NCI-H510A (cell line): ENCODE results near the gene KHNYN.

Experiments used
- DNase-seq: peaks from one replicate; lab custom pipeline; 2025; lab: John Stamatoyannopoulos, UW

KHNYN gene

DNA sequence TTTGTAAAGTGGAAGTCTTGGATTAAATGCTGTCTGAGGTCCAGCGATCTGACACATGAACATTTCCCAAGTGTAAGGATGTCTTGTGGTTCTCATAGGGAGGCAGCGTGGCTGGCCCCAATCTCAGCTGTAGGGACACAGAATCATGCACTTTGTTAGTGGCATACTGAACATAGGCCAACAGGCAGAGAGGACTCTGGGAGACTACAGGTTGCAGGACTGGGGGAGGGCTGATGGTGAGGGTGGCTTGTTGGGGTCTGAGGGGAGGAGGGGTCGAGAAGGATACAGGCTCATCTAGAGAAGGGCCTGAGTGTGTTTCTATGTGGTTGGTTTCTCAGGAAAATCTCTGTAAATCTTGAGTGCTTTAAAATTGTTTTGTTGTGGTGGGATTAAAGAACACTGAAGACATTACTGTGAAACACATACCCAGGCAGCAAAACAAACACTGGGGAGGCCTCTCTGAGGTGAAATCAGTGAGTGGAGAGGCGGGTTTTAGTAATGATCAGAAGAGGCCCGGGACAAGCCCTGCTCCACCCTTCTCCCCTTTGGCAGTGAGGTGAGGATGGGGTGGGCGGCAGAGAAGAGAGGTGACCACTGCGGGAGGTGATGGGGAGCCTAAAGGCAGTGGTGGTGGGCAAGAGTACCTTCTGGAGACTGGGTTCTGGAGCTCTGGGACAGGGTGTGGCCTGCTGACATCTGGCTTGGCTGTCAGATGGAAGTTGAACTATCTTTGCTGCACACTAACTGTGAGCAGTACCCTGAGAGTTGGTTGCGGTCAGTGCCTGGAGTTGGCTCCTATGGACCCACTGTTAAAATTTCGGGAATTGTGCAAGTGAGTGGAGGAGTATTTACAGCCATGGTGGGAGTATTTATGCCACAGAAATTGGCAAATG, 27.7 kb upstream of the KHNYN start:
- no peak for DNase-seq

DNA sequence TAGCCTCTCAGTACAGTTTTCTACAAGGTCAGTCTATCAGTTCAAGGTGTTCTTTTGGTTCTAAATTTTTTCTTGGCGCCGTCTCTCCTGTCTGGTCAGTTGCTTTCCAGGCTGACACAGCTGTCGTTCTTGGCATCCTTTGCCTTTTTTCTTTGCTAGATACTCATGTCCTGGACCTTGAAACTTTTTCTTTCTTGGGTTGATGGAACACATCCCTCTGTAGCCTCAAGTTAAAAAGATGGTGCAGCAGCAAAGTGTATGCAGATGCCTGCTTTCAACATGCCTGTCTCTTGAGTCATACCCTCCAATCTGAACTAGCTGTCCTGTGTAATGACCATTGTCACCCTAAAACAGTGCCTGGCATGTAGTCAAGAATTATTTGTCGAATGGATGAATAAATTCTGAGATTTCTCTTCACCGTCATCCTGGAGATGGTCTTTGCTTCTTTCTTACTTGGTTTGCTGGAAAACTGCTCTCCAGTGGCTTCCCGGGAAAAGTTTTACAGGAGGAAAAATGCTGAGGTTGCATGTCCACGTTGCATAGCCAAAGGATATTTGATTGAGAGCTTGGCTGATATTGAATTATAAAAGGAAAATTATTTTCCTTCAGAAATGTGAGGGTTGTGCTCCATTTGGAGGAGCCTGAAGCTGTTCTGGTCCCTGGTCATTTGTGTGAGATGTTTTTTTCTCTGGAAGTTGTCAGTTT, 26.3 kb upstream of the KHNYN start:
- DNase-seq: no peak

DNA sequence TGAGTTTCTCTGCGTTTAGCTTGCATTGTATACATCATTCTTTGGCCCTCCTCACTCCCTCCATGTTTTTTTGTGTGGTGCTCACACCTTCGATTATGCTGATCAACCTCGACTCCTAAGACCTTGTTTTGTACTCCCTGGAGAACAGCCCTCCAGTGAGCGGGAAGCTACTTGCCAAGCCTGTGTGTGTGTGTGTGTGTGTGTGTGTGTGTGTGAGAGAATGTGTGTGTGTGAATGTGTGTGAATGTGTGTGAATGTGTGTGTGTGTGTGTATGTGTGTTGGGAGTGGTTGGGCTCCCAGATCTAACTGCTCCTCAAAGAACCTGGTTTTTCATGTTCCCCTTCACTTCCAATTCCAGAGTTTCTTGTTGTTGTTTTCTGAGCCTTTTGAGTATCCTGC, 24.9 kb upstream of the KHNYN start:
- DNase-seq: no peak

DNA sequence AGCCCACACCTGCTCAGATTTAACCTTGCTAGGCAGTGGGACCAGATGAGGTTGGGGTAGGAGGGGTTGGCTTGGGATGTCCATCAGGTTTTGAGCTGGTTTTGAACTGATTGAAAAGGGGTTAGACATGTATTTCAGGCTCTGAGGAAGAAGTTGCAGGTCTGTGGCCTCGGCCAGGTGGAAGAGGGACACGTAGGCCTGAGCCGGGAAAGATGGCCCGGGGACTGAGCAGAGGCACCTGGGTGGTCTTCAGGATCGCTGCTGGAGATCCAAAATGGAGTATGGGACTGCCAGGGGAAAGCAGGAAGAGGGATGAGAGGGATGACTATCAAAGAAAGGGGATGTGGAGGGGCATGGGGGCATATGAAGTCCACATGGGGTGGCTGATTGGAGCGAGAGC, 23.3 kb upstream of the KHNYN start:
- no peak for DNase-seq

DNA sequence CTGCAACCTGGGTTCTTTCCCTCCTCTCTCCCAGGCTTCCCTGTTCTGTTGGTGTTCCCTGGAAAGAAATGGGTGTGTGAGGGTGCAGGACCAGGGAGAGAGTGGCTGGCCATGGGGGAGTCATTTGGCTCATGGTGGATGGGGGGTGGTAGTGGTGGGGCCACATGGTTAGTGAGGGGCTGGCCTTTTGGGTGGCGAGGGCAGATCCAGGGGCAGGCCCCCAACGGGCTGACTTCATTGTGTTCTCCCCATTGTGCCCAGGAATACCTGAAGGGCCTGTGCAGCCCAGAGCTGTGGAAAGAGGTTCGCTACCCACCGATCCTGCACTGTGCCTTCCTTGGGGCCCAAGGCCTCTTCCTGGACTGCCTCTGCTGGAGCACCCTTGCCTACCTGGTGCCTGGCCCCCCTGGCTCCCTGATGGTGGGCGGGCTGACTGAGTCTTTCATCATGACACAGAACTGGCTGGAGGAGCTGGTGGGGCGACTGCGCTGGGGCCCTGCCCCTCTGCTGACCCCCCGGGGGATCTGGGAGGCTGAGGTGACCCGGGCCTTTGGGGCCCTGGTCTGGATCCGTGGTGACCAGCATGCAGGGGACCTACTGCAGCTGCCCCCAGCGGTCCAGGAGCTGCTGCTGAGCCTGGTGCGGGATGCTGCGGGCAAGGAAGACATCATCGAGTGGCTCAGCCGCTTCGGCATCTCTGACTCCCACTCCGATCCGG, 22.0 kb upstream of the KHNYN start:
- no peak for DNase-seq

DNA sequence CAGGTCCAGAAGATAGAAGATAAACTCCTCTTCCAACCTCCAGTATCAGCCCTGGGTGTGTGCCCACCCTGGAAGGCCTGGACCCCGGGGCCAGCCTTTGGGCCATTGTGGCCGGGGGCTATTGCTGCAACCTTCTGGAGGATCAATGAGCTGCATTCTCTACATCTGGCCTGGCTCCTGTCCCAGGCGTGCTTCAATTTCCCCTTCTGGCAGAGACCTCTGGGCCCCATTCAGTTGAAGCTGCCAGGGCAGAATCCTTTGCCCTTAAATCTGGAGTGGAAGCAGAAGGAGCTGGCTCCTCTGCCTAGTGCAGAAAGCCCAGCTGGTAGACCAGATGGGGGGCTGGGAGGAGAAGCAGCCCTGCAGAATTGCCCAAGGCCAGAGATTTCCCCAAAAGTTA, 21.0 kb upstream of the KHNYN start:
- DNase-seq: no peak

DNA sequence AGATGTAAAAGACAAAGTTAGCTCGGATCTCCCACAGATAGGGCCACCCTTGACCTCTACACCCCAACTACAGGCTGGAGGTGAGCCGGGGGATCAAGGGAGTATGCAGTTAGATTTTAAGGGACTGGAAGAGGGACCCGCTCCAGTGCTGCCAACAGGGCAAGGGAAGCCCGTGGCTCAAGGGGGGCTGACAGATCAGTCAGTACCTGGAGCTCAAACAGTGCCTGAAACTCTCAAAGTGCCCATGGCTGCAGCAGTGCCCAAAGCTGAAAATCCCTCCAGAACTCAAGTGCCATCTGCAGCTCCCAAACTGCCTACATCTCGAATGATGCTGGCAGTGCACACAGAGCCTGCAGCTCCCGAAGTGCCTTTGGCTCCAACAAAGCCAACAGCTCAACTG, 20.6 kb upstream of the KHNYN start:
- DNase-seq: no peak

DNA sequence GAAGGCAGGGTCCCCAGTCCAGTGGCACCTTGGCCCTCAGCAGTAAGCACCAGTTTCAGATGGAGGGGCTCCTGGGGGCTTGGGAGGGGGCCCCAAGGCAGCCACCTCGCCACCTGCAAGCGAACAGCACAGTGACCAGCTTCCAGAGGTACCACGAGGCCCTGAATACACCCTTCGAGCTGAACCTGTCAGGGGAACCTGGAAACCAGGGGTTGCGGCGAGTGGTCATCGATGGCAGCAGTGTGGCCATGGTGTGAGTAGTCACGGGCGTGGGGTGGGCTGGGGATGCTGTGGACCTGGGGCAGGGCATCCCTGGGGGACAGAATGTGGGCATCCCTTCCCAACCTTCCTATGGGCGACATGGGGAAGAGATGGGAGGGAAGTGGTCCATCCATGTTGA, 19.8 kb upstream of the KHNYN start:
- DNase-seq: no peak

DNA sequence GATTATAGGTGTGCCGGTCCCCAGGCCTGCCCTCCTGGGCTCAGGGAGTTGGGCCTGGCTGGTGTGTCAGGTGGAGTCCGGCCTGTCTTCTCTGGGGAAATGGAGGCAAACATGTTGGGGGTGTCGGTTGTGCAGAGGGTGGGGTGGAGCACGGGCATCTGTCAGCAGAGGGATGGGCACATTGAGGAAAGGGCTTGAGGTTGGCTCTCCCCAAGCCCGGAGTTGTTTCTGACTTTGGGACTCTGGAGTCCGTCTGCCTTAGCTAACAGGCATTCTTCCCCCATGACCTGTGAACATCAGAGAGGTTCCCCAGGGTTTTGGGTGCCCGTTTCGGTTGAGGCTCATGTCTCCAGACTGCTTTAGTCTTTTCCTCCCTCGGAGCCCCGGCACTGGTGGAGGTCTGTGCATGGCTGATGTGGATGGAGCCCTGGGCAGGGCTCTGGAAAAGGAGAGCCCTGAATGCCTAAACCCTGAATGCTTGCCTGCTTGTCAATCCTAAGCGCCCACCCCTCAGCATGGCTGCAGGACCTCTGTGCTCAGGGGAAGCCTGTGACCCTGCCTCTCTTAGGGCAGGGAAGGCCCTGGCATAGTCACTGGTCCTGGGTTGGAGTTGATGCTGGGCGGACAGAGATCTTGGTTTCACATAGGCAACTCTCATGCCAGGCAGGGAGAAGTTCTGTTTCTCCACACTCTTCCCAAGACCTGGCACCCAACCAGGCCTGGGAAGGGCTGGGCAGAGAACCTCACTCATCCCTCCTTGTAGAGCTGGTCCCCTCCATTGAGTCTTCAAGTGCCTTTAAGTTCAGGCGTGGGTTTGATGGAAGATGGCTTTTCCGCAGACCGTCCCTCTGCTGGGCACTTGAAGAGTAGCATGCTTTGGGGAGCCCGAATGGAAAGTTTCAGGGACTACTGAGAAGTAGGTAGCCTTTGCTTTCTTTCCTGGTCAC, 18.0 kb upstream of the KHNYN start:
- DNase-seq: no peak

DNA sequence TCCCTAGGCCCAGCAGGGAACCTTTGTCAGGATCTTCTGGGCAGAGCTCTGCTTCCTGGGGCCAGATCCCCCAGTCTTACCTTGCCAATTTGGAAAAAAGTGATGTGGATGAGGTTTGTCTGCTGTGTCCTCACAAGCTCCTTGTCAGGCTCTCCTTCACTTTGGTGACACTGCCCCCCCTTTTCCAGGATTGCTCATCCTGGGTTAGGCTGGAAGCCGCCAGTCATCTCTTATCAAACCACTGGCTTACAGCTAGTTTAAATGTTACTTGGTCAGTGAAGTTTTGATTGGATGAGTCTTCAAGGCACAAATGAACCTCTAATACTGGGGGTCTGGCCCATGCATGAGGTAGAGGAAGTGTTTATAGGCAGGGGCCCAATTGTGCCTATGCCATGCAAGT, 15.7 kb upstream of the KHNYN start:
- DNase-seq: no peak

DNA sequence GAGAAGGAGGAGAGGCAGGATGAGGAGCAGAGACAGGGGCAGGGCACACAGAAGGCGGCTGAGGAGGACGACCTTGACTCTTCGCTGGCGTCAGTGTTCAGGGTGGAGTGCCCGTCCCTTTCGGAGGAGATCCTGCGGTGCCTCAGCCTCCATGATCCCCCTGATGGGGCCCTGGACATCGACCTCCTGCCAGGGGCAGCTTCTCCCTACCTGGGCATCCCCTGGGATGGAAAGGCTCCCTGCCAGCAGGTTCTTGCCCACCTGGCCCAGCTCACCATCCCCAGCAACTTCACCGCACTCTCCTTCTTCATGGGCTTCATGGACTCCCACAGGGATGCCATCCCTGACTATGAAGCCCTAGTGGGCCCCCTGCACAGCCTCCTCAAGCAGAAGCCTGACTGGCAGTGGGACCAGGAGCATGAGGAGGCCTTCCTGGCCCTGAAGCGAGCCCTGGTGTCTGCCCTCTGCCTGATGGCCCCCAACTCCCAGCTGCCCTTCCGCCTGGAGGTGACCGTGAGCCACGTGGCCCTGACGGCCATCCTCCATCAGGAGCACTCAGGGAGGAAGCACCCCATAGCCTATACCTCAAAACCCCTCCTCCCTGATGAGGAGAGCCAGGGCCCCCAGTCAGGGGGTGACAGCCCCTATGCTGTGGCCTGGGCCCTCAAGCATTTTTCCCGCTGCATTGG, 14.9 kb upstream of the KHNYN start:
- no peak for DNase-seq

DNA sequence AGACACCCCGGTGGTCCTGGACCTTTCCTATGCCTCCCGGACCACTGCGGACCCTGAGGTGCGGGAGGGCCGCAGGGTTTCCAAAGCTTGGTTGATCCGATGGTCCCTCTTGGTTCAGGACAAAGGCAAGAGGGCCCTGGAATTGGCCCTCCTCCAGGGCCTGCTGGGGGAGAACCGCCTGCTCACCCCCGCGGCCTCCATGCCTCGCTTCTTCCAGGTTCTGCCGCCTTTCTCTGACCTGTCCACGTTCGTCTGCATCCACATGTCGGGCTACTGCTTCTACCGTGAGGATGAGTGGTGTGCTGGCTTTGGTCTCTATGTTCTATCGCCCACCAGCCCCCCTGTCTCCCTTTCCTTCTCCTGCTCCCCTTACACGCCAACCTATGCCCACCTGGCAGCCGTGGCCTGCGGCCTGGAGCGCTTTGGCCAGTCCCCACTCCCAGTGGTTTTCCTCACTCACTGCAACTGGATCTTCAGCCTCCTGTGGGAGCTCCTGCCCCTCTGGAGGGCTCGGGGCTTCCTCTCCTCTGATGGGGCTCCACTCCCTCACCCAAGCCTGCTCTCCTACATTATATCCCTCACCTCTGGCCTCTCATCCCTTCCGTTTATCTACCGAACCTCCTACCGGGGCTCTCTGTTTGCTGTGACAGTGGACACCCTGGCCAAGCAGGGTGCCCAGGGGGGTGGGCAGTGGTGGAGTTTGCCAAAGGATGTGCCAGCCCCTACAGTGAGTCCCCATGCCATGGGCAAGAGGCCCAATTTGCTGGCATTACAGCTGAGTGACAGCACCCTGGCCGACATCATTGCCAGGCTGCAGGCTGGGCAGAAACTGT, 14.1 kb upstream of the KHNYN start:
- DNase-seq: no peak

DNA sequence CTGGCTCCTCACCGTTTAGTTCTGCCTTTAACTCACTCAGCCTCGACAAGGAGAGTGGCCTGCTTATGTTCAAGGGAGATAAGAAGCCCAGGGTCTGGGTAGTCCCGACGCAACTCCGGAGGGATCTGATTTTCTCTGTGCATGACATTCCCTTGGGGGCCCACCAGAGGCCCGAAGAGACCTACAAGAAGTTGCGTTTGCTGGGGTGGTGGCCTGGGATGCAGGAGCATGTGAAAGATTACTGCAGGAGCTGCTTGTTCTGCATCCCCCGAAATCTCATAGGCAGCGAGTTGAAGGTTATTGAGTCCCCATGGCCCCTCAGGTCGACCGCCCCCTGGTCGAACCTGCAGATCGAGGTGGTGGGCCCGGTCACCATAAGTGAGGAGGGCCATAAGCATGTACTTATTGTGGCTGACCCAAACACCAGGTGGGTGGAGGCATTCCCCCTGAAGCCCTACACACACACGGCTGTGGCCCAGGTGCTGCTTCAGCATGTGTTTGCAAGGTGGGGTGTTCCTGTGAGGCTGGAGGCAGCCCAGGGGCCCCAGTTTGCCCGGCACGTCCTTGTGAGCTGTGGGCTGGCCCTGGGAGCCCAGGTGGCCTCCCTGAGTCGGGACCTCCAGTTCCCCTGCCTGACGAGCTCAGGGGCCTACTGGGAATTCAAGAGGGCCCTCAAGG, 13.4 kb upstream of the KHNYN start:
- DNase-seq: no peak

DNA sequence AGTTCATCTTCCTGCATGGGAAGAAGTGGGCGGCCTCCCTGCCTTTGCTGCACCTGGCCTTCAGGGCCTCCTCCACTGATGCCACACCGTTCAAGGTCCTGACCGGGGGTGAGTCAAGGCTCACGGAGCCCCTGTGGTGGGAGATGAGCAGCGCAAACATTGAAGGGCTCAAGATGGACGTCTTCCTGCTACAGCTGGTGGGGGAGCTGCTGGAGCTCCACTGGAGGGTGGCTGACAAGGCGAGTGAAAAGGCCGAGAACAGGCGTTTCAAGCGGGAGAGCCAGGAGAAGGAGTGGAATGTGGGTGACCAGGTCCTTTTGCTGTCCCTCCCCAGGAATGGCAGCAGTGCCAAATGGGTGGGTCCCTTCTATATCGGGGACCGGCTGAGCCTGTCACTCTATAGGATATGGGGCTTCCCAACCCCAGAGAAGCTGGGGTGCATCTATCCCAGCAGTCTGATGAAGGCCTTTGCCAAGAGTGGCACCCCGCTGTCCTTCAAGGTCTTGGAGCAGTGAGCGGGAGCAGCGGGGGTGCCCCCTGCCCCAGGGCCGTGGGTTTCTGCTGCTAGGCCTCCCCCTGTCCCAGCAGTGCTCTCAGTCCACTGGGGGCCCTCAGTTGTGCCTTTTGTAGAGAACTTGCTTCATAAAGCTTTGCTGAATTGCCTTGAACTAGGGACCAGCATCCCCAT, 12.7 kb upstream of the KHNYN start:
- no peak for DNase-seq

DNA sequence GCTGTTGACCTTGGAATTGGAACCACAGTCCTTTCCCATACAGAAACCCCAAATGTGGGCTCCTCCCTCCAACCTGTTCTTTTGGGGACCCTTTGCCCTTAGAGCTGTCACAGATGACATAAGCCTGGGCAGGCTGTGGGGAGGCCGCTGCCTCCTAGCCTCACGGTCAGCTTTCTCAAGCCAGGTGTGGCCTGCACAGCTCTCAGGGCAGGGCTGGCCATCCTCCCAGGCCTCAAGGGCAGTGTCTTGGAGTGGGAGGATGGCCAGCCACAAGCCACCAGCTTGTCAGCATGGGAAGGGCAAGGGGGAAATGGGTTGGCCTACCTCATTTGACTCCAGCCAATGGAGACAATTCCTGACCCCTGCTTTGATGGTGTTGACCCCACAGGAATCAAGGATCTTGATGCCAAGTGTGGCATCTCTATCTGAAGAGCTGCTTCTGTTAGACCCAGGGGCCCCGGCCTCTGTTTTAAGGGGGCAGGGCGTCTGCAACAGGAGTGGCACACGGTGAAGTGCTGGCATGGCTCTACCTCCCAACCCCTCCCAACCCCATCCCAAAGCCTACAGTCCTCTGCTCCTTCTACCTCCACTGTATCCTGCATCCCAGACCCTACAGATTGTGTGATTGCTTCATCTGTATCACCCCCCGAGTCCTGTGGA, 11.8 kb upstream of the KHNYN start:
- DNase-seq: no peak

DNA sequence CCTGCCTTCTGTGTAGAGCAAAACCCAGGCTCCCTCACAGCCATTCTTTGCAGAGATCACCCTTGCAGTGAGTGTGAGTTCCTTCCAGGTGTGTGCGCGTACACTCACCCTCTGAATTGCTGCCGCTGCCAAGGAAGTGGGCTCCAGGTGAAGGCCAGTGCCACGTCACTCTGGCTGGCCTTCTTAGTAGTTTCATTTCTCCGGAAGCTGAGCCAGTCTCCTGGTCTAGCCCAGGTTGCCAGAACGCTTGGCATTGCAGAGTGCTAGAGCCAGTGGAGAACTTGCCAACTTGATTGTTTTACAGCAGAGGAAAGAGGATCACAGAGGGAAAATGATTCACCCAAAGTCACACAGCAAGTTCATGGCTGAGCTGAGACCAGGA, 11.3 kb upstream of the KHNYN start:
- DNase-seq: no peak

DNA sequence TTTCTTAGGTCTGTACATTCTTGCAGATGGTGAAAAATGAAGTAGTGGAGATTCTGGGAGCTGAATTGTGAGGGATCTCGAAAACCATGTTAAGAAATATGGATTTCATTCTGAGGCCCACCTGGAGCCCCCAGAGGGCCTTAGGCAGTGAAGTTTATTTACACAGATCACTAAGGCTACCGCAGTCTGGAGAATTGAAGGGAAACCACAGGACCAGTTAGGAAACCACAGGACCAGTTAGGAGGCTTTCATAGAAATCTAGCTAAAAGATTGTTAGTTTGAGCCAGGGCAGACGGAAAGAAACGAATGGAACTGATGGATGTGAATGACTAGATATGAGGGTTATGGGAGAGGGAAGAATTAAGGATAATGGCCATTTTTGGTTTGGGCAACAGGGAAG, 7.5 kb upstream of the KHNYN start:
- no peak for DNase-seq
